GM19035 (cell line): Measurements from ENCODE around the gene PRPSAP1.
"Not testable (repeated sequence)": the region's sequence is repeated elsewhere in the genome, so short reads cannot be mapped to it uniquely, and the experiment has no call there.

Experiments
- ATAC-seq: cut with Tn5 transposase; IDR thresholded peaks from one replicate; pipeline ENCODE4 v1.9.1; 2021; ENCODE audit not compliant: unreplicated experiment

Gene PRPSAP1

GRCh38 chr17:76327696-76328095, 26.0 kb downstream of the PRPSAP1 start:
- ATAC-seq = no peak

- no peak for ATAC-seq
Measured at GRCh38 chr17:76326306-76326705, 27.4 kb downstream of the PRPSAP1 start.

DNA sequence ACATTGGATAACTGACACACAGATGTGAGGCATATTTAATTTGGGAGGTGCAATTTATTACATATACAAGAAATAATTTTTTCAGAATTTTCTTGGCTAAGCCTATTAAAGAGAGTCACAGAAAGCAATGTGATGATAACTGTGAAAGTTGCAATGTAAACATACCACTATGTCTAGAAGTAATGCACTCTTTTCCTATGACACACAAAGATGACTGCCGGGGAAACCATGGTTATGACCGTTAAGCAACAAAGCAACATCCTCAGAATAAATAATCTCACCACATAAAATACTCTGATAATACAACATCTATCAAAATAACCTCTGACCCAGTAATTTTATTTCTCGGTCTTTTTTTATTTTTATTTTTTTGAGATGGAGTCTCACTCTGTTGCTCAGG, 35.1 kb downstream of the PRPSAP1 start:
- no peak for ATAC-seq

GRCh38 chr17:76317535-76317934, 36.2 kb downstream of the PRPSAP1 start:
- ATAC-seq = no peak

DNA sequence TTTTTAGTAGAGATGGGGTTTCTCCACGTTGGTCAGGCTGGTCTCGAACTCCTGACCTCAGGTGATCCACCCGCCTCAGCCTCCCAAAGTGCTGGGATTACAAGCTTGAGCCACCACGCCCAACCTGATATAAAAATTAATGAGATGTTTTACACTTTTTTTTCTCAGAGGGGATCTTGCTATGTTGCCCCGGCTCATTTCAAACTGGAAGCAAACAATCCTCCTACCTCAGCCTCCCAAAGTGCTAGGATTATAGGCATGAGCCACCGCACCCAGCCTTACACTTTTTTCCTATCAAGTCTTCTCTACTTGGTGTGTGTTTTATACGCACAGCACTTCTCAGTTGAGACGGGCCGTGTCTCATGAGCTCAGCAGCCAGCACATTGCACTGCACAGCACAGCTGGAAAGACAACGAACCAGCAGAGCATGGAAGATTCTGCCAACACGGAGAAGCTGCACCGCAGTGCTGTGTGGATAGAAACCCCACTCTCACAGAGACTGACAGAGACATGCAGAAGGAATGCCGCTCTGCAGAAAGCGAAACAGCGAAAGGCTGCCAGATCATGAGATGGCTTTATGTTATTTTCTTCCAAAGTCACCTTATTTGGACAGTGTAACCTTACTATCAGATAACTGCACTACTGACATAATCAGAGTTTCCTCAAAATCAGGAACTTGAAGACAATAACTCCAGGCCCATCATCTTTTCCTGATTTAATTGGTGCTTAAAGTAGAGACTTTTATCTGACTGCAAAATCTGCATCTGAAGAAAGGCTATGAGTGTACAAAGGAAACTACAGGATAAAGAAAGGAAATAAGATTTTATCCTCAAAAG, 39.1 kb downstream of the PRPSAP1 start:
- no peak for ATAC-seq

DNA sequence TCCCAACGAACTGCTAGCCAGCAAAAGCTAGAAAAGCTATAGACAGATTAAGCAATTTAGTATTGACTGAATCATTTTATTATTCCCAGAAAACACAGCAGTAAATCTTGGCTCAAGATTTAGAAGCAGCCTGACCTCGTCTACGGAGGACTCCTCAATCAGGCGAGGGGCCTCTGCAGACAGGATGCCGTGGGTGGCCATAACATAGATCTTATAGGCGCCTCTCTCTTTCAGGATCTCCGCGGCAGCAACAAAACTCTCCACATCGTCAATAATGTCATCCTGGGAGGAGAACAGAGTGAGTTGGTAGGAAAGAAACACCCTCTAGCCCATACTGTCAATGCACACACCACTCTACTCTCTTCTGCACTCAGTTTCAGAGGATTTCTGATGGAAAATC, 41.0 kb downstream of the PRPSAP1 start:
- ATAC-seq = no peak

DNA sequence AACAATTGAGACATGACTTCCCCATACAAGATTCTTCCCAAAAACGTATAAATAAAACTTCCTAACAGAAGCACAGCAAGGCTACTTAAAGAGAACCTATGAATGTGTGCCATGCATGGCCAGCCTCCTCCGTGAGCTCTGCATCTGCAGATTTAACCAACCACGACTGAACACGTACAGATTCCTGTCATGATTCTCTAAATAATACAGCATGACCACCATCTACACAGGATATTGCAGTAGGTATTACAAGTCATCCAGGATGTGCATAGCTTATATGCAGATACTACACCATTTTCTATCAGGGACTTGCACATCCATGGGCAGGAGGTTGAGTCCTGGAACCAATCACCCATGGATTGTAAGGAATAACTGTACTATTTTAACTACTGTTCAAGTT, 44.3 kb downstream of the PRPSAP1 start:
- no peak for ATAC-seq

- ATAC-seq = no peak
Measured at GRCh38 chr17:76307966-76308338, 45.8 kb downstream of the PRPSAP1 start, which contains the start of gene QRICH2. TSS of gene QRICH2 (minus strand) at chr17:76308276. CDS start at chr17:76307998, 278 bp downstream.

- no peak for ATAC-seq
Measured at GRCh38 chr17:76307299-76307965, 46.3 kb downstream of the PRPSAP1 start.

- ATAC-seq = not testable (repeated sequence)
Measured at GRCh38 chr17:76305135-76305454, 48.6 kb downstream of the PRPSAP1 start.

GRCh38 chr17:76304226-76305134, 49.2 kb downstream of the PRPSAP1 start:
- ATAC-seq = no peak

- no peak for ATAC-seq
Measured at GRCh38 chr17:76297436-76297835, 56.3 kb downstream of the PRPSAP1 start.

DNA sequence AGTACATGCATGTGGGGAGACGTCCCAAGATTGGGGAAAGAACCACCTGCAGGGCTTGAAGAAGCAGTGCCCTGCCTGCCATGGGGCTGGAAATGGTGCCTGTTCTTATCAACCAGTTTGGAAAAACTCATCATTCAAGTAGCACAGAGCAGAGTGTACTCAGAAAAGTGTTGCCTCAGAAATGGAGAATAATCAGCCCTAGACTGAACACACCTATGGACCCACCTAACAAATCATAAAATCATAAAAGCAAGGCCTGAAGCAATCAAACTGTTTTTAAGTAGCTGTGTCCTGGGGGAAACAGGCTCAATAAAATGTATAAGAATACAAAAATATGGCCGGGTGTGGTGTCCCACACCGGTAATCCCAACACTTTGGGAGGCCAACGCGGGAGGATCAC, 56.8 kb downstream of the PRPSAP1 start:
- no peak for ATAC-seq

GRCh38 chr17:76296186-76296585, 57.5 kb downstream of the PRPSAP1 start:
- no peak for ATAC-seq

DNA sequence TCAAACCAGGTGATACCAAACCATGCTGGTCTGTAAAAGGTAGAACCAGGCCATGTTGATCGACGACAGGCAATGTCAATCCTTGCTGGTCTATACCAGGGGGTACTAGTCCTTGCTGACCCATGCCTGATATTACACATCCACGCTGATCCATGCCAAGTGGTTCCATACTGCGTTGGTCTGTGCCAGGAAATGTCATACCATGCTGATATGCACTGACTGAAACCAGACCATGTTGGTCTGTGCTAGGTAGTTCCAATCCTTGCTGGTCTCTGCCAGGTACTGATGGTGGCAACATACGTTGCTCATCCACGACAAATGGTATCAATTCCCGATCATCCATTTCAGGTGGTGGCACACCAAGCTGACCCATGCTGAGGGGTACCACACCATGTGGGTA, 60.6 kb downstream of the PRPSAP1 start:
- no peak for ATAC-seq

GRCh38 chr17:76292567-76292966, 61.1 kb downstream of the PRPSAP1 start:
- ATAC-seq = no peak

DNA sequence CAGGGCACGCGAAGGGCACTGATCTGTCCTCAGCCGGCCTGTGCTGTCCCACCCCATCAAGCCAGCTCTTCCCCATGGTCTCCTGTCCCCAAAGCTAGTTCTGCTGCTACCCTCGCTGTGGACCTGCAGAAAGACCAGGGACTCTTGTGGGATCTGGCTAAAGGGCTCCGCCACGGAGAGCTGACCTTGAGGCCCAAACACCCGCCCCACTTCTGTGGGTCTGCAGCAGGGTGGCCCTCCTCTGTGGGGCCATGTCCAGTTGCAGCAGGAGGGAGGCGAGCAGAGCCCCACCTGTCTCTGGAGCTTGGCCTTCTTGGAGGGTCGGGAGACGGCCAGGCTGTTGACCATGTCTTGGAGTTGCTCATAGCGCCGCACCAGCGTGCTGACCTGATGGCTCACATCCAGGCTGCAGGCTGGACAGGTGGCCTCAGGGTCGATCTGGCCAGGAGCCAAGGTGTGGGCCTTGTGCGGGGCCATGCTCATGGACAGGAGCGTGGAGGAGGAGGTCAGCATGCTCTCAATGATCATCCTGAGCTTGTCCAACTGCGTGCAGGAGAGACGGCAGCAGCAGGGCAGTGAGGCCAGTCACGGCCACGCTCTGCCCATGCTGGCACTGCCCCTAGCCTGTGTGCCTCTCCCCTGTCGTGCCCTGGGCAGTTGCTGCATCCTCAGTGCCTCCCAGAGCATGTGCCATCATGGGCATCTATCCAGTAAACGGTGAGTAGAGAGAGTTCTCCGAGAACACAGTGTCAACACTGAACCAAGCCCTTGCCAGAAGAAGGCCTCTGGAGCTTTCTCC, 71.9 kb downstream of the PRPSAP1 start:
- ATAC-seq = no peak

DNA sequence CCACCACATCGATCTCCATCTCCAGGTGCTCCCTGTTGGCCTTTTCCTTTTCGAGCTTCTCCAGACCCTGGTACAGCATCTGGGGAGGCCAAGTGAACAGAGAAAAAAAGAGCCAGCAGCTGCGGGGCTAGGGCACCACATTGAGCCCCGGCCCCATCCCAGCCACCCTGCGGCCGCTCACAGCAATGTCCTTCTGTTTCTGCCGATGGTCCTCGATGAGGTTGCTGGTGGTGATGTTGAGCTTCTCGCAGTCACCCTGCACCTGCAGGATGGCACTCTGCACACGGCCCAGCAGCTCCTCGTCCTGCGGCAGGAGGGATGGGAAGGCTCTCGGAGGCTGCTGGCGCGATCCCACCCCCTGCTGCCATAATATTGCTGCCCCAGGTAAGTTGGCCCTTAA, 73.1 kb downstream of the PRPSAP1 start:
- no peak for ATAC-seq

DNA sequence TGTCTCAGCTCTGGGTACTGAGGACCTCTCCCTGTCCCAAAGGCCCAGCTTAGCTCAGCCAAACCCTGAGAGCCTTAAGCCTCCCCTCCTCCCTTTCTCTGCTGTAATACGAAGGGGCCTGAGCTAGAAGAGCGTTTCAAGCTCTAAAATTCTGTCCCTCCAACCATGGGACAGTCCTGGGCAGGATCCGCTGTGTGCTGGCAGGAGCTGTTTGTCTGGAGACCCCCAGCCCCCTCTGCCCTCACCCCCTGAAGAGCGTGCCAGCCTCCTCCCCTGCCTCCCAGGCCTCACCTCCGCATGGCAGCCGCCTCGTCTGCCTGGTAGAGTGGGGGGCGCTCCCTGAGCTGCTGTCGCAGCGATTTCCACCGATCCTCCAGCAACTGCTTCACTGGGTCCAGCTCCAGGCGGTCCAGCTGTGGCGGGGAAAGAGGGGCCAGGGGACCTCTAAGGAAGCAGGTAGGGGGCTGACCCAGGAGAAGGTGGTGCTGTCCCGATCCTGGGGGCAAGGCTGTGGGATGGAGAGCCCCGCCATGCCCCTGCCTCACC, 73.9 kb downstream of the PRPSAP1 start:
- ATAC-seq = no peak

GRCh38 chr17:76278952-76279741, 74.6 kb downstream of the PRPSAP1 start:
- no peak for ATAC-seq
